ENCODE measurements around the gene RNF32.
"Not testable (repeated sequence)": the region's sequence is repeated elsewhere in the genome, so short reads cannot be mapped to it uniquely, and the experiment has no call there.

Gene RNF32

DNA sequence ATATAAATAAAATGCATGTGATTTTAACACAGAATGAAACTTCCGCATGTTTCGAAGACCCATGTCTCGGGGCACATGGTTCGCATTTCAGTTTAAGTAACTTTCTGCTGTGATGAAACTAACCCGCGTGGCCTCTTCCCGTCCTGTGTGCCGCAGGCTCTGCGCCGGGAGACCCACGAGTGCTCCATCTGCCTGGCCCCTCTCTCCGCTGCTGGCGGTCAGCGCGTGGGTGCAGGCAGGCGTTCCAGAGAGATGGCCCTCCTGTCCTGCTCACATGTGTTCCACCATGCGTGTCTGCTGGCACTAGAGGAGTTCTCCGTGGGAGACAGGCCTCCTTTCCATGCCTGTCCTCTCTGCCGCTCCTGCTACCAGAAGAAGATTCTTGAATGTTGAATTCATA lies 35.7 kb downstream of the RNF32 start:
- no peak for DNase-seq

DNA sequence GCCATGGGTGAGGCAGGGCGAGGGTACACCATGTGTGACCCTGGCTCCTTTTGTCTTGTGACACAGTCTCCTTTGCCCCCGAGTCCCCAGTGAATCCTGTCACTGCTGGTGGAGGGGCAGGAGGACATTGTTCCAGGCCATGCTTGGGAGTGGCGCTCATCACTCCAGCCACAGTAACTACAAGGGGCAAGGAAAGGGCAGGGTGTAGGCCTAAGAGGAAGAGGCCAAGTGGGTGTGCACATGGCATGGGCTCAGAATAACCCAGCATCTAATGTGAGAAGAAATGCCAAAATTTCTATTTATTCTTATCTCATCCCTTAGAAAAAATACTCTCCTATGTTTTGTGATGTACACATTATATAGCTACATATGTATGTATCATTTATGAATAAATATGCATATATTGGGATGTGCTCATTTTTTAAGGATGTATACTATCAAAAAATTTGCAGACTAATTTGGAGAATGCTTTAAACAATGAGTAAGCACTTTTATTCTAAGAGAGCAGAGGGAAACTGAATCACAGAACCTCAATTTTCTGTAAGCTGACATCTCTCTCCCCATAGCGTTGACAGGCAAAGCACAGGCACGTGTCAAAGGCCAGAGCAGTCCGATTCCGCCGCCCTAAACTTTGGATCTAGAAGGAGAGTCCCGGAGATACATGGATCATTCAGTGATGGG lies 36.9 kb downstream of the RNF32 start:
- DNase-seq, result no peak

DNA sequence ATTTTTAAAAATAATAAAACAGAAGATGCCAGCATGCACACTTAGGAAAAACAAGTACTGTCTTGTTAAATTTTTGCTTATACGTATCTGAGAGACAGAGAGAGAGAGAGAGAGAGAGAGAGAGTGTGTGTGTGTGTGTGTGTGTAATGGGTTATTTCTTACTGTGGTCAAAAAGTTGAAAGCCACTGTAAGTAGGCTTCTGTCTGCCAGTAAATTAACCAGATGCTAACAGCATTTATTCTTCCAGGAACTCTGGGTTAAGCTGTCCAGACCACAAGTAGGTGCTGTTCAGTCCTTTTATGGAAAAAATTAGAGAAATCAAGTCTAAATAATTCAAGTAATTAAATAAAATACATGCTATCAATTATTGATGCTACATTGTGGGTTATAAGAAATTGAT lies 39.7 kb downstream of the RNF32 start:
- DNase-seq, result no peak

DNA sequence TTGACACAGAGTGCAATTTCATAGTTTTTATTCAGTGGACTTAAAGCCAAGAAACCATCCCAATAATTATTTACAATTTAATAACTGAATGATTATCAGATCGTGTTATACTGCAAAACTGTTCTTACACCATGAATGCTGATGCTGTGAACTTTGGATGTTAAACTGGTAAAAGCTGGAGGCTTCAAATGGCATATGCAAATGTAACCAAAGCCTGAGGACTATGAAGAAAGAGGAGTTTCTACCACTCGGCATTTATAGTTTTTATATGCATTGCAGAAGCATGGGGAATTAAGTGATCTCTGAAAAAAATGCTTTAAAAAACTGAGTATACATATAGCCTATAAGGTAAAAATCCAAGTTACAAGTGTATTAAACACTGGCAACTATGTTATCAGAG lies 42.4 kb downstream of the RNF32 start:
- no peak for DNase-seq

DNA sequence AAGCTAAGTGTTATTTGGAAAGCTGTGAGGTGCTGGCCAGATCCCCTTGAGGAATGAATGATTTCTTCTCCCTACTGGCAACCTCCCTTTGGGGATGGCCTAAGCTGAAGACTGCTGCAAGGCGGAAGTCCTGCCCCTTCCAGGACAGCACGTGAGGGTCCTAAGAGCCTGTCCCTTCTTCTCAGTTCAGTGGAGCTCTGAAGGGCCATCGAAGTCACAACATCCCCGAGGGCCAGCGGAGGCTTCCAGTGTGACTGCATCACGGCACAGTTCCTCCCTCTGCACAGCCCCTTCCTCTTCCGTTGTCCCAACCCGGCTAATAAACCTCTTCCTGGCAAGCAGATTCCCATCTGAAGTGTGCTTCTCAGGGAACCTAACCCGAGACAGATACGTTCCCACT lies 43.7 kb downstream of the RNF32 start:
- DNase-seq, result no peak

DNA sequence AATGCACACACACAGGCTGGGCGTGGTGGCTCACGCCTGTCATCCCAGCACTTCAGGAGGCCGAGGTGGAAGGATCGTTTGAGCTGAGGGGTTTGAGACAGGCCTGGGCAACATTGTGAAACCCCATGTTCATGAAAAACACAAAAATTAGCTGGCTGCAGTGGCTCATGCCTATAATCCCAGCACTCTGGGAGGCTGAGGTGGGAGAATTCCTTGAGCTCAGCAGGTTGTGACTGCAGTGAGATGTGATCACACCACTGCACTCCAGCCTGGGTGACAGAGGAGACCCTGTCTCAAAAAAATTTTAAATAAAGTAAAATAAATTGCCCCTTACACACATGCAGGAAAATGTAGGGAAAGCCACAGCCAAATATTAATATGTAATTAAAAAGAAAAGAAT lies 44.1 kb downstream of the RNF32 start:
- no peak for DNase-seq

DNA sequence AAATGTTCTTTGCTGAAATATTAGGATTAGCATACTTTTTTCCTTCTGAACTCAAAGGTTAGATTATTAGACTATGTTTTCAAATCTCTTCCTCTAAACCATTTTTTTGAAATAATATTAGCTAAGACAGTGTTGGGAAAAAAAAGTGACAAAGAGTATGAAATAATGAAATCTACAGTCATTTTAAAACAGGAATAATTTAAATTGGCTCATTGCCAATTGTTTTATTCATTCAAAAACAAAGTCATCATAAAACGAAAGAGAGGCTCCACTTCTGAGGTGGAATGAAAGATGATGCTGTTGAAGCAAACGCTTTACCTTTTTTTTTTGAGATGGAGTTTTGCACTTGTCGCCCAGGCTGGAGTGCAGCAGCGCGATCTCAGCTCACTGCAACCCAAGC lies 51.2 kb downstream of the RNF32 start:
- DNase-seq, result no peak

DNA sequence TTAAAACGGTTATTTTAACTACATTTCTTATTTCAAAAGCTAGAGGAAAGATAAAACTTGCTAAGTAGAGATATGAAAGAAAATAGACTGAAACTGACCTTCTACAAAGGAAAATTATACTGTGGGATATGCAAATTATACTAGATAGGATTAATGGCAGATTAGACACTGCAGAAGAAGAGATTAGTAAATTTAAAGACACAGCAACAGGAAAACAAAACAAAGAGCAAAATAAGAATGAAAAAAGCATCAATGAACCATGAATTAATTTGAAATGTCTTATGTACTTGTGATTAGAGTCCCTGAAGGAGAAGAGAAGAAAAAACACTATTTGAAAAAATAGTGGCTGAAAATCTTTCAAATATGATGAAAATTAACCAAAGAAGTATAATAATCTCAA lies 52.3 kb downstream of the RNF32 start:
- DNase-seq, result no peak

DNA sequence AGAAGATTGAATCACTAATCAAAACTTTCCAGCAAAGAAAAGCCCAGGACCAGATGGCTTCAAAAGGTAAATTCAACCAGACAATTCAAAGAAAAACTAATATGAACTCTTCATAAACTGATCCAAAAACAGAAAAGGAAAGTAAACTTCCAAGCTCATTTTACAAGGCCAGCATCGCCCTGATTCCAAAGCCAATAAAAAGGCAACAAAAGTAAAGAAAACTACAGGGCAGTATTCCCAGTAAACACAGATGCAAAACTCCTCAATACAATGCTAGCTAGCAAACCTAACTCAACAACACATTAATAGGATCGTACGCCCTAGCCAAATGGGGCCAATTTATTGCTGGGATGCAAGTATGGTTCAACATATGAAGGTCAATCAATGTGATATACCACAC lies 53.1 kb downstream of the RNF32 start:
- no peak for DNase-seq

DNA sequence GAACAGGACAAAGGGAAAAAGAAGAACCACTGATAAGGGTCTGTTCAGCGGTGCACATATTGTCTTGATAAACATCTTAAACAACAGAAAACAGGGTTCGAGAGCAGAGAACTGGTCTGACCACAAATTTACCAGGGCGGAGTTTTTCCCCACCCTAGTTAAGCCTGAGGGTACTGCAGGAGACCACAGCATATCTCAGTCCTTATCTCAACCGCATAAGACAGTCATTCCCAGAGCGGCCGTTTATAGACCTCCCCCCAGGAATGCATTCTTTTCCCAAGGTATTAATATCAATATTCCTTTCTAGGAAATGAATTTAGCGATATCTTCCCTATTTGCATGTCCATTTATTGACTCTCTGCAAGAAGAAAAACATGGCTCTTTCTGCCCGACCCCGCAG lies 56.7 kb downstream of the RNF32 start:
- not testable (repeated sequence) for DNase-seq

DNA sequence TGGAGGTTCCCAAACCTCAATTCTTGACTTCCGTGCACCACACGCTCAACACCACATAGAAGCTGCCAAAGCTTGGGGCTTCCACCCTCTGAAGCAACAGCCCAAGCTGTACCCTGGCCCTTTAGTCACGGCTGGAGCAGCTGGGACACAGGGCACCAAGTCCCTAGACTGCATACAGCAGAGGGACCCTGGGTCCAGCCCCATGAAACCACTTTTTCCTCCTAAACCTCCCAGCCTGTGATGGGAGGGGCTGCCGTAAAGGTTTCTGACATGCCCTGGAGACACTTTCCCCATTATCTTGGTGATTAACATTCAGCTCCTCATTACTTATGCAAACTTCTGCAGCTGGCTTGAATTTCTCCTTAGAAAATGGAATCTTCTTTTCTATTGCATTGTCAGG lies 57.9 kb downstream of the RNF32 start:
- DNase-seq, result not testable (repeated sequence)

DNA sequence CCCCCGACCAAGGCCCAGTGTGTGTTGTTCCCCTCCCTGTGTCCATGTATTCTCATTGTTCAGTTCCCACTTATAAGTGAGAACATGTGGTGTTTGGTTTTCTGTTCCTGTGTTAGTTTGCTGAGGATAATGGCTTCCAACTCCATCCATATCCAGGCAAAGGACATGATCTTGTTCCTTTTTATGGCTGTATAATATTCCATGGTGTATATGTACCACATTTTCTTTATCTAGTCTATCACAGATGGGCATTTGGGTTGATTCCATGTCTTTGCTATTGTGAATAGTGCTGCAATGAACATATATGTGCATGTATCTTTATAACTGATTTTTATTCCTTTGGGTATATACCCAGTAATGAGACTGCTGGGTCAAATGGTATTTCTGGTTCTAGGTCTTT lies 61.2 kb downstream of the RNF32 start:
- not testable (repeated sequence) for DNase-seq

DNA sequence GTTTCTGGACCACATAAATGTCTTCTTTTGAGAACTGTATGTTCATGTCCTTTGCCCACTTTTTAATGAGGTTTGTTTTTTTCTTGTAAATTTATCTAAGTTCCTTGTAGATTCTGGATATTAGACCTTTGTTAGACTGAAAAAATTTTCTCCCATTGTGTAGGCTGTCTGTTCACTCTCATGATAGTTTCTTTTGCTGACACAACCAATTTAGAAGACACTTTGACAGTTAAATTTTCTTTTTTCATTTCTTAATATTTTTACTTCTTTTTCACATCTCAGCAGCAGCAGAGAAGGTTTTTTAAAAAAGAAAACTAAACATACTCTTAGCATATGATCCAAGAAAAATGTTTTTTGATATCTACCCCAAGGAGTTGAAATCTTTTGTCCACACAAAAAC lies 61.8 kb downstream of the RNF32 start:
- DNase-seq, result no peak

DNA sequence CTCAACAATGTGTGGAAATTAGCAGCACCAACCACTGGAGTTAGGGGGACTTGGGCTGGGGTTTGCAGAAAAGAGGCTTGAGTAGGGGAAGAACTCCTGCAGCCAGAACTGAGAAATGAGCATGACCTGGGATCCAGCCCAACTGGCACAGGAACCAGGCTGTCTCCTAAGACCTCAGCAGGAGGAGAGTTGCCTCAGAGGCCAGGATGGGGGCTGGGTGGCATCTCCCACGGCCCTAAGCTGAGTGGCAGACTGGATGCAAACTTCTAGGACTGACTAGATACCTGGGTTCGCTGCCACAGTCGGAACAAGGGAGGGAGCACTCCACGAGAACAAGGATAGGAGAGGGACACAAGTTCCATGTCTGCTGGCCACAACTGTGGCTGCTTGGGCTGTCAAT lies 62.6 kb downstream of the RNF32 start:
- no peak for DNase-seq

DNA sequence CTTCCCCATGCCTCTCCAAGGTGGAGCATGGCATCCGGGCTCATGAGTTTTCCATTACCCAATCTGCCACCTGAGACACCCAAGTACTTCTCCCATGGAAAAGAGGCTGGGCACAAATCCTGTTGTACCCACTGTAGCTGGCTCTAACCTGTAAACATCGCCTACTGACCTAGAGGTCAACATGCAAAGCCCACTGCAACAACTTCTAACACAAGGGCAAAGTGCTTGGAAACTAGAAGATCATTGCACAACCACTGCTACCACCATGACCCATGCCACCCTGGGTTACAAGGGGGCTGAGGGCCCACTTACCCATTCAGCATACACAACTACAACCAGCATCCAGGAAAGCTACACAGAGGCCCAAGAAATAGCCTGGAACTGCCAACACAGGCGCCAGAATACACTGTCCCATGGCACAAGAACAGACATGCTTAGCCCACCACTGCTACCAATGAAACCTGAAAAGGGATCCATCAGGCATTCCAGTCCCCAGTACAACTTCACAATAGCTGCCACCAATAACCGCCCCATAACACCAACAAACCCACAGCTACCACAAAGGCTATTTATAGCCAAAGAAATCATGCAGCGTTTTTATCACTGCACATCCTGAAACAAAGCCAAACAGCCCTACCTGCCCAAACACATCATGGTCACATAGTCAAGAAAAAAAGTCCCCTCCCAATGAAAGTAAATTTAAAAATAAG lies 63.4 kb downstream of the RNF32 start:
- no peak for DNase-seq

DNA sequence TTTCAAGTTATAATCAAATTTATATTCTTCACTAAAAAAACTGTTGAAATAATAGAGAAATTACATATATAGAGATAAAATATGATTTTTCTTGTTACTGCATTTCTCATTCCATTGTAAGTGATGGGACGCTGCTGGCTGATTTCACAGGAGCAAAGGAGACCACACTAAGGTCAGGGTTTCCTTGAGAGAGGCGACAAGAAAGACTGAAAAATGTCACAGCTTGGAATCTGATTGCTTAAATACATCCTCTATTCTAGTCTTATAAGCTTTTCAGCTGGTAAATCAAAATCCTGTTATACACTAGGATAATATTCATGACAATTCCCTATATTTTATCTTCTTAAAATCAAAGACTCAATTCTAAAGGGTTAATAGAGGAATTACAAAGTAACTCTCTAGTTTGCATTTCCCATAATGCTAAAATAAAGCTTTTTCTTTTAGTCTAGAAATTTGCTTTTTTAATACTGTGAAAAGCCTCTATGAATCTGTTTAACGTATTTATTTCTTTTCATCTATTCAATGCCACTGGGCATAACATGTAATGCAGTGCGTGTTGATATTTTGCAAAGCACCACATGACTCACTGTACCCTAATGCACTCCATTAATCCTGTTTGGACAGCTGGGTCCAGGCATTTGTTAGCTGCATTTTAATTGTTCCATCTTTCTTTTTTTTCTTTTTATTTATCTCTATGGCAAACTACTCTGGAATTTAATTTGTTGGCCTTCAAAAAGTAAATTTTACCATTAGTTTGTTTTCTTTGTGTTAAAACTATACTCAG lies 81.7 kb downstream of the RNF32 start:
- DNase-seq, result no peak

DNA sequence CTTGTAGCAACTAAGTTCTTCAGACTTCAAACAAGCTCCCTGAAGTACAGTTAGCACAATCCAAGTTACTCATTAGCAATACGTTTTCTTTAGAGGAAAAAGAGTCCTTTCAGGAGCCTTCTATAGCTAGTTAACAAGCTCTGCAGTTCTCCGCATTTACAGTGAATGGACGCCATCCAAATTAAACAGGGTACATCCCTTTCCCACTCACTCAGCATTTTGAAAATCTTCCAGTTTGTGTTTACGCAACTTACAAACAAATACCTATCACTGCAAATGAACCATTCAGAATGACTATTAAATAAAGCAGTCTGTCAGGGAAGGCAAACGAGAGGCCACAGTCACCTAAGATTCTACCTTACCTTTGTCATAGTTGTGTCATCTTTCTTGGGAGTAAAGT lies 84.5 kb downstream of the RNF32 start:
- DNase-seq, result no peak

DNA sequence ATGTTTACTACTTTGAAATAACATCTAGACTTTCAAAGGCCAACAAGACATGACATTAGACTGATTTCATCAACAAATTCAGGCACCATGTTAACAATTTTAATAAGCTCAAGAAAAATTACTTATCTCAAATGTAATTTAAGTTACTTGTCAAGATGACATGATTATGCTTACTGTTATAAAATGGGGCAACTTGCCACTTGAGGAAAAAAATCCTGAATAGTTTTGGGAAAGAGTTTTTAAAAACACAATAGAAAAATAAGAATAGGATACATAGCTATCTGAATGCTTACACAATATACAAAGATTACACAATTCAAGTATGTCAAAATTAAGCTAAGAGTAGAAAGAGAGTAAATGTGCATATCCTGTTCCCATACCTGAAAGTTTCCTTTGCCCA lies 85.4 kb downstream of the RNF32 start:
- DNase-seq, result no peak

All from CD4-positive, alpha-beta T cell treated with Interleukin-21 for 1 hour (primary cell).